Measurements from ENCODE around the gene EHD3.

DNA sequence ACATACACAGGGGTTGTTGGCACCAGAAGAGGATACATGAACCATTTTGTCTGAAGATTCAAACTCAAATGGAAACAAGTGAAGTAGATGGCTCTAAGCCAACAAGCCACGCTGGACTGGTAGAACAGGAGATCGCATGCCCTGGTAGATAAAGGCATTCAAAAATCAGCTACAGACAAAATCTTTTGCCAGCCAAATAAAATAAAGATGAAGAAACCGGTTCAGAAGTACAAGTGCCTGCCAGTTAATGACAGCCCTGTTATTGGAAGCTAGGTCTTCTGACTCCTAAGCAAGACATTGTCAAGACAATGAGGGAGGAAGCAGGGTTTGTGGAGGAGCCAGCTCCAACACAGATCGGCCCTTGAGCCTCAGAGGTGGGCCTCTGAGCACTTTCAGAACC is 52.3 kb downstream of the EHD3 start:
- TF ChIP-seq, protein P1, sequence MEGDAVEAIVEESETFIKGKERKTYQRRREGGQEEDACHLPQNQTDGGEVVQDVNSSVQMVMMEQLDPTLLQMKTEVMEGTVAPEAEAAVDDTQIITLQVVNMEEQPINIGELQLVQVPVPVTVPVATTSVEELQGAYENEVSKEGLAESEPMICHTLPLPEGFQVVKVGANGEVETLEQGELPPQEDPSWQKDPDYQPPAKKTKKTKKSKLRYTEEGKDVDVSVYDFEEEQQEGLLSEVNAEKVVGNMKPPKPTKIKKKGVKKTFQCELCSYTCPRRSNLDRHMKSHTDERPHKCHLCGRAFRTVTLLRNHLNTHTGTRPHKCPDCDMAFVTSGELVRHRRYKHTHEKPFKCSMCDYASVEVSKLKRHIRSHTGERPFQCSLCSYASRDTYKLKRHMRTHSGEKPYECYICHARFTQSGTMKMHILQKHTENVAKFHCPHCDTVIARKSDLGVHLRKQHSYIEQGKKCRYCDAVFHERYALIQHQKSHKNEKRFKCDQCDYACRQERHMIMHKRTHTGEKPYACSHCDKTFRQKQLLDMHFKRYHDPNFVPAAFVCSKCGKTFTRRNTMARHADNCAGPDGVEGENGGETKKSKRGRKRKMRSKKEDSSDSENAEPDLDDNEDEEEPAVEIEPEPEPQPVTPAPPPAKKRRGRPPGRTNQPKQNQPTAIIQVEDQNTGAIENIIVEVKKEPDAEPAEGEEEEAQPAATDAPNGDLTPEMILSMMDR (conservative IDR thresholded peaks at IDR 0.05): no peak
- TF ChIP-seq ZFX (IDR thresholded peaks at IDR 0.05): no peak

Data from C4-2B (cell line).